Neural progenitor cell (in vitro differentiated cells): ENCODE measurements around the gene RAB3A.

Experiments
- EZH2 ChIP-seq: fragments of 200-600 bp; sonication (generic); IDR thresholded peaks from 2 replicates; pipeline ENCODE4 v1.6.1; 2017; ENCODE audit warnings: antibody characterized with exemption, mild to moderate bottlenecking, moderate library complexity
- EZH2phosphoT487 ChIP-seq: fragments of 200-600 bp; sonication (generic); IDR thresholded peaks from 2 replicates; pipeline ENCODE4 v1.6.1; 2017; ENCODE audit warnings: antibody characterized with exemption
- TF ChIP-seq, protein P1 (sequence below): fragments of 200-600 bp; sonication (generic); IDR thresholded peaks from 2 replicates; pipeline ENCODE4 v1.5.1; 2017; ENCODE audit warnings: antibody characterized with exemption, mild to moderate bottlenecking

DNA sequence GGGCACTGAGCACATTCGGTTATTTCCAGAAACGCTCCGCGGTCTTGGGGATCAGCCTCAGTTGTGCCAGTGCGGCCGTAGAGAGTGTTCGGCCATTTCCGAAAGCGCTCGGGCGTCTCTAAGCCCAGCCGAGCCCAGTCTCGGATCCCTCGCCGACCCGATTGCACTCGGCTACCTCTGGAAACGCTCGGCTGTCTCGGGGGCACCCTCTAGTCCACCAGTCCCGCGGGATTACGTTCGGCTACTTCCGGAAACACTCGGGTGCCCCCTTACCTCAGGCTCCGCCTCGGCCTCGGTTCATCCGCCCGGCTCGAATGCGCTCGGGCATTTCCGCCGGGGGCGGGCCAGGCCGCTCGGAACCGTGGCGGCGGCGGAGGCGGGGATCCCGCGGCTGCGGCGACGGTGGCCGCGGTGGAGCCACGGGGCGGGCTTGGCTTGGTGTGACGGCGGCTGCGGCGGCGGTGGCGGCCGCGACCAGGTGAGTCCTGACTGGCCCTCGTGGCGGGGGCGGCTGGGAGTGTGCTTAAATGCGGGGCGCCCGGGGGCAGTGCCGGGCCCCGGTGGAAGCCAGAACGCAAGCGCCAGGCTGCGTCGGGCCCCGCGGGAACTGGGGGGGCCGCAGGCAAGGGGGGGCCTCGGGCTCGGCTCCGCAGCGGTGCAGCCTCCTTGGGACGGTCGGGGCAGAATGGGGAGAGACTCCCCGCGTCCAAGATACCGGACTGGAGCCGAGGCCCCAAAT lies 50.9 kb downstream of the RAB3A start, which contains the start of gene PIK3R2:
- TF ChIP-seq, protein P1, sequence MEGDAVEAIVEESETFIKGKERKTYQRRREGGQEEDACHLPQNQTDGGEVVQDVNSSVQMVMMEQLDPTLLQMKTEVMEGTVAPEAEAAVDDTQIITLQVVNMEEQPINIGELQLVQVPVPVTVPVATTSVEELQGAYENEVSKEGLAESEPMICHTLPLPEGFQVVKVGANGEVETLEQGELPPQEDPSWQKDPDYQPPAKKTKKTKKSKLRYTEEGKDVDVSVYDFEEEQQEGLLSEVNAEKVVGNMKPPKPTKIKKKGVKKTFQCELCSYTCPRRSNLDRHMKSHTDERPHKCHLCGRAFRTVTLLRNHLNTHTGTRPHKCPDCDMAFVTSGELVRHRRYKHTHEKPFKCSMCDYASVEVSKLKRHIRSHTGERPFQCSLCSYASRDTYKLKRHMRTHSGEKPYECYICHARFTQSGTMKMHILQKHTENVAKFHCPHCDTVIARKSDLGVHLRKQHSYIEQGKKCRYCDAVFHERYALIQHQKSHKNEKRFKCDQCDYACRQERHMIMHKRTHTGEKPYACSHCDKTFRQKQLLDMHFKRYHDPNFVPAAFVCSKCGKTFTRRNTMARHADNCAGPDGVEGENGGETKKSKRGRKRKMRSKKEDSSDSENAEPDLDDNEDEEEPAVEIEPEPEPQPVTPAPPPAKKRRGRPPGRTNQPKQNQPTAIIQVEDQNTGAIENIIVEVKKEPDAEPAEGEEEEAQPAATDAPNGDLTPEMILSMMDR, result no peak
- TF ChIP-seq EZH2phosphoT487 (no peak), EZH2 (no peak)
